CD14-positive monocyte (primary cell): ENCODE data around the gene OR6X1. TPM values are rescaled to one million over a fixed set of nuclear protein-coding genes. Genes with fewer than 3 reads are reported as not detected.

Source experiments
- DNase-seq, 3 donors: peaks; one replicate each; pipeline ENCODE4 v3.0.0-alpha.2; 2011 to 2022
- H2AFZ ChIP-seq: 2 replicates; pipeline ENCODE4 v1.6.0; 2012; ENCODE audit warnings: mild to moderate bottlenecking, low read depth, low read length, inconsistent platforms; ENCODE audit not compliant: insufficient read depth, poor library complexity, severe bottlenecking
- H3K27ac ChIP-seq, 2 donors: 1 replicate in 1 of 2; 2 replicates in 1 of 2; pipeline ENCODE4 v1.5.1; 2012 to 2013; ENCODE audit warnings: low read length in 2 of 2, control low read depth in 1 of 2, inconsistent platforms in 1 of 2, low read depth in 1 of 2, mild to moderate bottlenecking in 1 of 2
- H3K27me3 ChIP-seq, 2 donors: one replicate each; pipeline versions ENCODE4 v1.6.0 to v1.6.1; 2011 to 2013; ENCODE audit warnings: low read length in 2 of 2; ENCODE audit not compliant: control insufficient read depth in 2 of 2, insufficient read depth in 2 of 2
- H3K36me3 ChIP-seq, 2 donors: replicated peaks in 1 of 2; 1 replicate in 1 of 2; 2 replicates in 1 of 2; pipeline versions ENCODE4 v1.5.1 to v1.6.1; 2012 to 2013; ENCODE audit warnings: low read length in 2 of 2, control low read depth in 1 of 2, inconsistent platforms in 1 of 2, mild to moderate bottlenecking in 1 of 2; ENCODE audit not compliant: insufficient read depth in 2 of 2, control insufficient read depth in 1 of 2
- H3K4me1 ChIP-seq, 2 donors: 1 replicate in 1 of 2; 2 replicates in 1 of 2; pipeline versions ENCODE4 v1.5.1 to v1.6.1; 2012 to 2013; ENCODE audit warnings: low read length in 2 of 2, control low read depth in 1 of 2, inconsistent platforms in 1 of 2, mild to moderate bottlenecking in 1 of 2, moderate library complexity in 1 of 2; ENCODE audit not compliant: insufficient read depth in 2 of 2, control insufficient read depth in 1 of 2
- H3K4me2 ChIP-seq: replicated peaks from 2 replicates; pipeline ENCODE3; 2012; ENCODE audit warnings: low read length, moderate library complexity, mild to moderate bottlenecking; ENCODE audit not compliant: poor library complexity, severe bottlenecking; ENCODE audit errors: extremely low read depth
- H3K4me3 ChIP-seq, 3 experiments: fragments of 200-600 bp in 1 of 3; sonication (generic) in 1 of 3; replicated peaks in 1 of 3; 1 replicate in 2 of 3; 2 replicates in 1 of 3; pipeline ENCODE4 v1.5.1; 2011 to 2013; ENCODE audit warnings: low read length in 3 of 3, mild to moderate bottlenecking in 3 of 3, control low read depth in 2 of 3, low read depth in 2 of 3, inconsistent platforms in 1 of 3, moderate library complexity in 1 of 3
- H3K79me2 ChIP-seq: 2 replicates; pipeline ENCODE4 v1.6.0; 2012; ENCODE audit warnings: mild to moderate bottlenecking, control low read depth, inconsistent platforms, low read length, moderate library complexity; ENCODE audit not compliant: insufficient read depth
- H3K9ac ChIP-seq: 2 replicates; pipeline ENCODE4 v1.6.0; 2017; ENCODE audit warnings: low read length, mild to moderate bottlenecking; ENCODE audit not compliant: insufficient read depth, poor library complexity, severe bottlenecking
- H3K9me3 ChIP-seq, 2 donors: replicated peaks in 1 of 2; 1 replicate in 1 of 2; 2 replicates in 1 of 2; pipeline versions ENCODE4 v1.5.1 to v1.6.1; 2012 to 2013; ENCODE audit warnings: low read length in 2 of 2, control low read depth in 1 of 2; ENCODE audit not compliant: control insufficient read depth in 1 of 2, insufficient read depth in 1 of 2
- H4K20me1 ChIP-seq: 2 replicates; pipeline ENCODE4 v1.6.0; 2012; ENCODE audit warnings: mild to moderate bottlenecking, low read length, control low read depth, moderate library complexity; ENCODE audit not compliant: insufficient read depth
- H3K27ac Mint-ChIP-seq, 7 donors: one replicate each; pipeline ENCODE4 v1.8.0; 2020; ENCODE audit warnings: mild to moderate bottlenecking in 7 of 7, mixed read lengths in 7 of 7, moderate library complexity in 6 of 7, inconsistent platforms in 2 of 7
- H3K27me3 Mint-ChIP-seq, 3 donors: one replicate each; pipeline ENCODE4 v1.8.0; 2021 to 2022; ENCODE audit warnings: low read depth in 3 of 3, mild to moderate bottlenecking in 3 of 3, mixed read lengths in 3 of 3, moderate library complexity in 3 of 3, inconsistent platforms in 1 of 3
- H3K36me3 Mint-ChIP-seq, 2 donors: one replicate each; pipeline ENCODE4 v1.8.0; 2020; ENCODE audit warnings: mixed read lengths in 2 of 2, inconsistent platforms in 1 of 2, mild to moderate bottlenecking in 1 of 2
- H3K4me1 Mint-ChIP-seq: one replicate; pipeline ENCODE4 v1.8.0; 2020; ENCODE audit warnings: mild to moderate bottlenecking, mixed read lengths
- H3K4me3 Mint-ChIP-seq, 2 donors: one replicate each; pipeline ENCODE4 v1.8.0; 2020; ENCODE audit warnings: mild to moderate bottlenecking in 2 of 2, mixed read lengths in 2 of 2, moderate library complexity in 1 of 2
- H3K9me3 Mint-ChIP-seq, 7 donors: one replicate each; pipeline ENCODE4 v1.8.0; 2020 to 2022; ENCODE audit warnings: mixed read lengths in 7 of 7, mild to moderate bottlenecking in 6 of 7, moderate library complexity in 6 of 7, inconsistent platforms in 2 of 7
- WGBS: methylation state at CpG from one replicate; pipeline ENCODE4 v1.1.5; 2013; ENCODE audit warnings: missing lambda C conversion rate; ENCODE audit not compliant: insufficient coverage; 5-methylcytosine and 5-hydroxymethylcytosine counted together
- intact Hi-C, 2 donors: fragments of 100-400 bp; cut with micrococcal nuclease; formaldehyde crosslinking; loops; one replicate each; pipeline versions ENCODE4 v1.15.0 to v1.15.1; 2023
- polyA plus RNA-seq, 3 donors: library from polyadenylated mRNA; depleted of rRNA in 1 of 3; unstranded in 2 of 3; stranded (reverse) in 1 of 3; fragments of 300-500 nt in 2 of 3; fragments of >200 nt in 1 of 3; fragmentation: Illumina TruSeq in 2 of 3; gene quantifications; 1 replicate in 2 of 3; 2 replicates in 1 of 3; pipeline ENCODE4 v1.2.3, GENCODE V29; 2012 to 2021
- small RNA-seq: library from RNA; depleted of rRNA; stranded (forward); fragments of <200 nt; gene quantifications from one replicate; pipeline ENCODE3, GENCODE V24; 2012; ENCODE audit warnings: low read depth; ENCODE audit not compliant: insufficient read length
- TF ChIP-seq, protein P1 (sequence below): fragments of 200-600 bp; IDR thresholded peaks from one replicate; pipeline ENCODE4 v1.8.0; 2022; ENCODE audit warnings: antibody characterized with exemption, mild to moderate bottlenecking

The OR6X1 gene
- polyA plus RNA-seq, 3 donors = not detected

DNA sequence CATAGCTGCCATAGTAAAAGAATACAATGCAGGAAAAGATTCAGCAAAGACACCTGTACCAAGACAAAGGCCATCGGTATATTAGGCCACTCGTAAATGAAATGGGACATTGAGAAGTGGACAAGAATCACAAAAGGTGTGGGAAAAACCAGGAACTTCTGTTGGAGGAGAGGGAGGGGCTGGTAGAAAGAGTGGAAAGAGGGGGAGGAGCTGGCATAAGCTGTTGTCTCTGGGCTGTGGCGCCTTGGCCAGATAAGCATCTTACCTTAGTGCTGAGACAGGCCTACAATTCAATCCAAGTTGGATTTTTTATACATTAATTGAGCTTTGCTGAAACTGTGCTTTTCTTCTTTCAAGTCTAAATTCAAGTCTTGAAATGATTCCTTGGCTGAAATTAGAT lies 50.0 kb downstream of the OR6X1 start:
- no peak overlapping the region for H3K4me3 ChIP-seq
- H2AFZ ChIP-seq = no peak overlapping the region
- TF ChIP-seq, protein P1, sequence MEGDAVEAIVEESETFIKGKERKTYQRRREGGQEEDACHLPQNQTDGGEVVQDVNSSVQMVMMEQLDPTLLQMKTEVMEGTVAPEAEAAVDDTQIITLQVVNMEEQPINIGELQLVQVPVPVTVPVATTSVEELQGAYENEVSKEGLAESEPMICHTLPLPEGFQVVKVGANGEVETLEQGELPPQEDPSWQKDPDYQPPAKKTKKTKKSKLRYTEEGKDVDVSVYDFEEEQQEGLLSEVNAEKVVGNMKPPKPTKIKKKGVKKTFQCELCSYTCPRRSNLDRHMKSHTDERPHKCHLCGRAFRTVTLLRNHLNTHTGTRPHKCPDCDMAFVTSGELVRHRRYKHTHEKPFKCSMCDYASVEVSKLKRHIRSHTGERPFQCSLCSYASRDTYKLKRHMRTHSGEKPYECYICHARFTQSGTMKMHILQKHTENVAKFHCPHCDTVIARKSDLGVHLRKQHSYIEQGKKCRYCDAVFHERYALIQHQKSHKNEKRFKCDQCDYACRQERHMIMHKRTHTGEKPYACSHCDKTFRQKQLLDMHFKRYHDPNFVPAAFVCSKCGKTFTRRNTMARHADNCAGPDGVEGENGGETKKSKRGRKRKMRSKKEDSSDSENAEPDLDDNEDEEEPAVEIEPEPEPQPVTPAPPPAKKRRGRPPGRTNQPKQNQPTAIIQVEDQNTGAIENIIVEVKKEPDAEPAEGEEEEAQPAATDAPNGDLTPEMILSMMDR = no peak
- Mint-ChIP-seq H3K4me3 (no peak overlapping the region), H3K27ac (no peak overlapping the region), H3K4me1 (peaks cover 2% of the 10 kb centered on the region), H3K9me3 (no peaks in the 10 kb centered on the region), H3K27me3 (peaks cover 0 to 8% (median 3%) of the 10 kb centered on the region in 3 donors), H3K36me3 (no peaks in the 10 kb centered on the region)
- H3K79me2 ChIP-seq = no peaks in the 10 kb centered on the region
- H3K9ac ChIP-seq = no peak overlapping the region
- H3K27me3 ChIP-seq = no peaks in the 10 kb centered on the region
- H4K20me1 ChIP-seq = no peaks in the 10 kb centered on the region
- WGBS = 100% methylated on average over 2 of the region's 3 CpGs
- no peak for DNase-seq
- H3K4me2 ChIP-seq = no peak overlapping the region
- intact Hi-C loops = no loop called here
- no peak overlapping the region for H3K27ac ChIP-seq
- H3K4me1 ChIP-seq = no peaks in the 10 kb centered on the region
- H3K36me3 ChIP-seq = no peaks in the 10 kb centered on the region
- H3K9me3 ChIP-seq = no peaks in the 10 kb centered on the region

Small RNA genes within 50 kb of the gene (small RNA-seq; reads per million reads assigned to genes)
- gene RNU1-21P = 0.71 reads per million

Other genes starting within 250 kb of the OR6X1 start
- gene SCN3B, start 99.9 kb downstream of the OR6X1 start, polyA plus RNA-seq = not detected
- gene ZNF202, start 12.9 kb downstream of the OR6X1 start, polyA plus RNA-seq = 1 to 10 TPM; 1.5 to 6.6 (median 1.9) TPM
- not detected for gene OR6M1, start 51.8 kb upstream of the OR6X1 start, polyA plus RNA-seq
- not detected for gene TMEM225, start 131.2 kb upstream of the OR6X1 start, polyA plus RNA-seq
- gene OR8D4, start 147.6 kb upstream of the OR6X1 start, polyA plus RNA-seq = not detected
- not detected for gene OR4D5, start 185.1 kb upstream of the OR6X1 start, polyA plus RNA-seq
- gene OR6T1, start 189.3 kb upstream of the OR6X1 start, polyA plus RNA-seq = not detected
- not detected for gene OR10S1, start 223.3 kb upstream of the OR6X1 start, polyA plus RNA-seq
- gene OR10G6, start 240.6 kb upstream of the OR6X1 start, polyA plus RNA-seq = not detected